ENCODE data around the gene LMTK2.

The LMTK2 gene

DNA sequence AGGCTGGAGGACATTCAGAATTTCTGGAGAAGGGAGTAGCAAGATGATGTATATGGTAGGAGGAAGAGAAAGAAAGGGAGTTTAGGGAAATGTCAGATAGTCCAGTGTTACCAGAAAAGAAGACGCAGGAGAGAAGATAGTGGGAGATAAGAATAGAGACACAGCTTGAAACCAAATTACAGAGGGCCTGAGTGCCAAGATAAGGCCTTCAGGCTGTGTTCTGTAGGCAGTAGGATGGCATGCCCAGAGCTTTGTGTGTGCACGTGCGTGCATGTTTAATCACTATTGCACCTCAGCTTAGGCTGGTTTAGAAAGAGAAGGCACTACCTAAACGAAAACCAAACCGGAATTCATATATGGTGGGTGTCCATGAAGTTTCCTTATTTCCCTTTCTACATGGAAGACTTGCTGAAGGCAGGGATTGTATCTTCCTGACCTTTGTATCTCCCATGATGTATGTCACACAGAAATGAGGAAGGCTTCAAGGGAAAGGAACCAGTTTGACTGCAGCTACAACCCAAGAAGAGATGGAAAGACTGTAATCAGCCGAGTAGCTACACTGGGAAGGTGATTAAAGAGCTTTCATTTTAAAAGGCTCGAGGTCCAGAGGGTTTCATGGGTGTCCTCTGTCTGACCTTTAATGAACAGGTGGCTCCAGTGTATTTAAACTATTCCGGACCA lies 68.7 kb downstream of the LMTK2 start:
- no peak for DNase-seq (ENCODE audit: low read depth in 3 of 3)

- no peak for DNase-seq (ENCODE audit: low read depth in 3 of 3)
Observed at GRCh38 chr7:98177553-98177952, 70.9 kb downstream of the LMTK2 start.

DNA sequence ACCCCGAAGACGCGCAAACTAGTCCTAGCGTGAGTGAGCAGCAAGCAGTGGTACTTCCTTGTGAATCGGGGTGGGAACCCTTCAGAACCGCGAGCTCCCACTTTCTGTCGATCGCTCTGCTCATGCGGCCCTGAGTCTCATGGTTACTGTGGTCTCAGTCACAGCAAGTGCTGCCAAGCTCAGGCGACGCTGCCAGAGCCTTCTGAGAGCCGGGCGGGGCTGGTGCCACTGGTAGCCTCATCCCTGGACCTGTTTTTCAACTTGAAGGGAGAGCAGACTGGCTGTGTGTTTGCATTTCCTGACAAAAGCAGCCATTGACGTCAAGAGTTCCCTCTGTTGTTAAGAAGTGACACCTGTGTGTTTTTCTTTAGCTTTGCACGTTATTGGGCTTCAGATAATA lies 71.7 kb downstream of the LMTK2 start:
- DNase-seq (ENCODE audit: low read depth in 3 of 3) = no peak

- no peak for DNase-seq (ENCODE audit: low read depth in 3 of 3)
Observed at GRCh38 chr7:98178762-98179490, 72.3 kb downstream of the LMTK2 start.

GRCh38 chr7:98180751-98181150 lies 74.1 kb downstream of the LMTK2 start:
- DNase-seq (ENCODE audit: low read depth in 3 of 3) = no peak

- no peak for DNase-seq (ENCODE audit: low read depth in 3 of 3)
Observed at GRCh38 chr7:98185101-98185500, 78.4 kb downstream of the LMTK2 start.

DNA sequence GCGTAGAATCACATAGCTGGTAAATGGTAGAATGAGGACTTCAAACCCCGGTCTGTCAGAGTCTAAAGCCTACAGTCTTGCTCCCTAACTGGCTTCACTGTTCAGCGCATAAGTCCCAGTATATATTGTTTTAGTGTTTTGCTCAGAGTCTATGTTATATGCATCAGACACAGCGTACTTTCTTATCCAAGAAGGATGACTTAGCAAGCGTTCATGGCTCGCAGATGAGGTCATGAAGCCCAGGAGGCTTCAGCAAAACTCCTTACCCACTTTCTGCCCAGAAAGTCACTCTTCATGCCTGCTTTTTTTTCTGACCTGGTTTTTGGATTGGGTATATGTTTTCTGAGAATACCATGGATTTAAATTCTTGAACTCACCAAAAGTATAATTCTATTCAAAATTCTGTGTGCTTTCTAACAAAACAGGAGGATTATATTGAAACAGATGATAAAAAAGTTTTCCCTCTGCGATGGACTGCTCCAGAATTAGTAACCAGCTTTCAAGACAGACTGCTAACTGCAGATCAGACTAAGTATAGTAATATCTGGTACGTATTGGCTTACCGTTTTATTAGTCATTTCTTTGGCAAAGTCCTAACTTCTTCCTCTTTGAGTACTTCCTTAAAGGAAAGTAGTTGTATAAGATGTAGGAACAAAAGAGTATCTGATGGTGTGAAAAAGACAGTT lies 79.9 kb downstream of the LMTK2 start:
- DNase-seq (ENCODE audit: low read depth in 3 of 3) = no peak

GRCh38 chr7:98187138-98187502 lies 80.5 kb downstream of the LMTK2 start:
- no peak for DNase-seq (ENCODE audit: low read depth in 3 of 3)

DNA sequence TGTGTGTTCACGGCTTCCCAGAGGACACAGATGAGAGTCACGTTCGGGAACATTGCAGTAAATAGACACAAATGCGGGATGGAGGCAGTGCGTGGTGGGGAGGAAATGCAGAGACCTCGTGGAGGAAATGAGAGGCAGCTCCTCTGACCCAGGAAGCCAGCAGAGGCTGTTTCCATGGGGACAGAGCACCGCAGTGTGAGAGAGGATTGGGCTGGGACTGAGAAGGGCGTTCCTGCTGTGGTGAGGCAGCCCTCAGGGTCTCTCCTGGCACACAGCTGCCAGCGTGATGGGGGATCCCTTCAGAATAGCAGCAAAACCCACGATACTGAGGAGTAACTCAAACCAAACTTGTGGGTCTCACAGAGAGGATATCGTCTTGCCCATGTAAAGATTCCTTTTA lies 82.9 kb downstream of the LMTK2 start:
- DNase-seq (ENCODE audit: low read depth in 3 of 3) = no peak

DNA sequence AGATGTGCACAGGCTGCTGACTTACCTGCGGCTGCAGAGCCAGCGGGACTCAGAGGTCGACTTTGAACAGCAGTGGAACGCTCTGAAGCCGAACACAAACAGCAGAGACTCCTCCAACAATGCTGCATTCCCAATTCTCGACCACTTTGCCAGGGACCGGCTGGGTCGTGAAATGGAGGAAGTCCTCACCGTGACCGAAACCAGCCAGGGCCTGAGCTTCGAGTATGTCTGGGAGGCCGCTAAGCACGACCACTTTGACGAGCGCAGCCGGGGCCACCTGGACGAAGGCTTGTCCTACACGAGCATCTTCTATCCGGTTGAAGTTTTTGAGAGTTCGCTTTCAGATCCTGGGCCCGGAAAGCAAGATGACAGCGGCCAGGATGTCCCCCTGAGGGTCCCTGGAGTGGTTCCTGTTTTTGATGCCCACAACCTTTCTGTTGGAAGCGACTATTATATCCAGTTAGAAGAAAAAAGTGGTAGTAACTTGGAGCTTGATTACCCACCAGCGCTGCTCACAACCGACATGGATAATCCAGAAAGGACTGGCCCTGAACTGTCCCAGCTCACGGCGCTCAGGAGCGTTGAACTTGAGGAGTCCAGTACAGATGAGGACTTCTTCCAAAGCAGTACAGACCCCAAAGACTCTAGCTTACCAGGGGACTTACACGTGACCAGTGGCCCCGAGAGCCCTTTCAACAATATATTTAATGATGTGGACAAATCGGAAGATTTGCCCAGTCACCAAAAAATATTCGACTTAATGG lies 85.2 kb downstream of the LMTK2 start:
- DNase-seq (ENCODE audit: low read depth in 3 of 3) = no peak

DNA sequence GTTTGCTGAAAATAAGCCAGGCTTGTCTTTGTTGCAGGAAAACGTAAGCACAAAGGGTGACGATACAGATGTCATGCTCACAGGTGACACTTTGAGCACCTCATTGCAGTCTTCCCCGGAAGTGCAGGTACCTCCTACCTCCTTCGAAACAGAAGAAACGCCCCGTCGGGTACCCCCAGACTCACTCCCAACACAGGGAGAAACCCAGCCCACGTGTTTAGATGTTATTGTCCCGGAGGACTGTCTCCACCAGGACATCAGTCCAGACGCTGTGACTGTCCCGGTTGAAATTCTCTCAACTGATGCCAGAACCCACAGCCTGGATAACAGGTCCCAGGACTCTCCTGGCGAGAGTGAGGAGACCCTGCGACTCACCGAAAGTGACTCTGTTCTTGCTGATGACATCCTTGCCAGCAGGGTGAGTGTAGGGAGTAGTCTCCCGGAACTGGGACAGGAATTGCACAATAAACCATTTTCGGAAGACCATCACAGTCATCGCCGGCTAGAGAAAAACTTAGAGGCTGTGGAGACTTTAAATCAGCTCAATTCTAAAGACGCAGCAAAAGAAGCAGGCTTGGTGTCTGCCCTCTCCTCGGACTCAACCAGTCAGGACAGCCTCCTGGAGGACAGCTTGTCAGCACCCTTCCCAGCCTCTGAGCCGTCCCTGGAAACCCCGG lies 86.3 kb downstream of the LMTK2 start:
- DNase-seq (ENCODE audit: low read depth in 3 of 3) = no peak

- DNase-seq (ENCODE audit: low read depth in 3 of 3) = no peak
Observed at GRCh38 chr7:98193474-98194180, 87.0 kb downstream of the LMTK2 start.

GRCh38 chr7:98194186-98194585 lies 87.5 kb downstream of the LMTK2 start:
- no peak for DNase-seq (ENCODE audit: low read depth in 3 of 3)

DNA sequence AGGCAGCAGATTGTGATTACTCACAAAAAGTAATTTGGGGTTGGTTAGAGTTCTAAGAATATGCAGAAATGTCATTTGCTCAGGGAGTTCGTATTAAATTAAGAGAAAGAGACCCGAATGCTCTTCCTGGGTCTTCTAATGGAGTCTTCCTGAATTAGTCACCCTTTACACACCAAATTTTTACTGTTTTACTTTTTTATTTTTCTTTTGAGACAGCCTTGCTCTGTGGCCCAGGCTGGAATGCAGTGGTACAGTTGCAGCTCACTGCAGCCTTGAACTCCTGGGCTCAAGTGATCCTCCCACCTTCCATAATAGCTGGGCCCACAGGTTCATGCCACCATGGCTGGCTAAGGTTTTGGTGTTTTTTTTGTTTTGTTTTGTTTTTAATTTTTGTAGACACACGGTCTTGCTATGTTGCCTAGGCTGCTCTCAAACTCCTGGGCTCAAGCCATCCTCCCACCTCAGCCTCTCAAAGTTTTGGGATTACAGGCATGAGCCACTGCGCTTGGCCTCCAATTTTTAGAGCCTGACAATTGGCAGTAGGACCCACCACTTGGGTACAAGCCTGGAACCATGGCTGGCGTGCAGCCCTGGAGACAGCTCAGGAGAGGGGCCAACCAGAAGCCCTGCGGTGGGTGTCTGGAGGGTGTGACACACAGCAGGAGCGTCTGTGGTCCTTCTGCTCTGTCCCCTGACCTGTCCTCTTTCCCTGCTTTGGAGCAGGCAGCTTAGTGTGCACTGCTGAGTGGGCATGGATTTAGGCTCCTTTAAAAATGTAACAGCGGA lies 88.2 kb downstream of the LMTK2 start:
- no peak for DNase-seq (ENCODE audit: low read depth in 3 of 3)

- no peak for DNase-seq (ENCODE audit: low read depth in 3 of 3)
Observed at GRCh38 chr7:98196706-98197605, 90.3 kb downstream of the LMTK2 start.

DNA sequence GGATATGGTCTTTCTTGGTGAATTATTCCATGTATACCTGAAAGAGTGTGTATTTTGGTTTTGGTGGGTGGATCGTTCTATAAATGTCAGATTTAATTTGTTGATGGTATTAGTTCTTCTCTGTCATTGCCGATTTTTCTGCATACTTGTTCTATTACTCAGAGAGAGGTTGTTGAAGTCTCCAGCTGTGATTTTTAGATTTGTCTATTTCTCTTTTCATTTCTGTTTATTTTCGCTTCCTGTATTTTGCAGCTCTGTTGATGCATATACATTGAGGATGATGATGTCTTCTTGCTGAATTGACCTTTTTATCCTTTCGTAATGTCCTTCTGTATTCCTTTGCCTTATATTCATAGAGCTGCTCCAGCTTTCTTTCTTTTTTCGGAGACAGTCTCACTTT lies 92.5 kb downstream of the LMTK2 start:
- no peak for DNase-seq (ENCODE audit: low read depth in 3 of 3)

- no peak for DNase-seq (ENCODE audit: low read depth in 3 of 3)
Observed at GRCh38 chr7:98200364-98200763, 93.7 kb downstream of the LMTK2 start.

GRCh38 chr7:98202367-98203195 lies 95.9 kb downstream of the LMTK2 start:
- DNase-seq (ENCODE audit: low read depth in 3 of 3) = peak; percentile 29 to 67 (median 61)
